NCI-H2196 (cell line): ENCODE measurements around the gene ZNF726.
"Not testable (repeated sequence)": the region's sequence is repeated elsewhere in the genome, so short reads cannot be mapped to it uniquely, and the experiment has no call there.

ENCODE experiments used
- DNase-seq: peaks from one replicate; lab custom pipeline; 2025; ENCODE audit not compliant: unreplicated experiment; lab: John Stamatoyannopoulos, UW

ZNF726 gene

DNA sequence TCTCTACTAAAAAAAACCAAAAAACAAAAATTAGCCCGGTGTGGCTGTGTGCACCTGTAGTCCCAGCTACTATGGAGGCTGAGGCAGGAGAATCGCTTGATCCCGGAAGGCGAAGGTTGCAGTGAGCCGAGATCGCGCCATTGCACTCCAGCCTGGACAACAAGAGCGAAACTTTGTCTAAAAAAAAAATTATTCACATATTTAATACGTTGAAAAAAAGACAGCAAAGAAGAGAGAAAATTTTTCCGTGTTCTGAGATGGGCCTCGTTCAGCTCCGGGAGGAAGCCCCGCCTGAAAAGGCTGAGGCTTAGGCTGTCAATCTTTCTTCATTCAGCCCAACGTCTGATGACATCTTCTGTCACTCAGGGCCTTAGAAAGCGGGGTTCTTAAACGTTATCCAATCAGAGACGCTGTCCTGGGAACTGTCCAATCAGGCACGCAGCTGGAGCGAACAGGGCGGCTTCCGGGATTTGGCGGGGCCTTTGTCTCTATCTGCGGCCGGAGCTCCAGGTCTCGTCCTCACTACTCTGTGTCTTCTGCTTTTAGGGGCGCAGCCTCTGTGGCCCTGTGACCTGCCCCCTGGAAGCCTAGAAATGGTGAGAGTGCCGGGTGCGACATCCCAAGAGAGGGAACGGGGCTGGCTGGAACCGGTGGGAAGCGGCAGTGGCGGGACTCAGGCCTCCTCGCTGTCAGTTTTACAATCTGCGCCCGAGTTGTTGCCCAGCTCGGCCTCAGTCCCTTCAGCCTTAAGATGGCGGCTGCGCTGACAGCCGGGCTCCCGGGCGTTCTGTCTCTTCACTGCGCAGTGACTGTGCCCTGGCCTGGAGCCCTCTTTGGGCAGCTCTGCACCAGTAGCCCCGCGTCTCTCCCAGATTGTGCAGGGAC, at the start of gene ZNF726:
Gene ZNF726, plus strand, starts transcription at position 485 of the 885 bp plus-strand sequence. Its CDS starts 109 bp downstream, at position 594.
- peak; percentile 82 for DNase-seq

DNA sequence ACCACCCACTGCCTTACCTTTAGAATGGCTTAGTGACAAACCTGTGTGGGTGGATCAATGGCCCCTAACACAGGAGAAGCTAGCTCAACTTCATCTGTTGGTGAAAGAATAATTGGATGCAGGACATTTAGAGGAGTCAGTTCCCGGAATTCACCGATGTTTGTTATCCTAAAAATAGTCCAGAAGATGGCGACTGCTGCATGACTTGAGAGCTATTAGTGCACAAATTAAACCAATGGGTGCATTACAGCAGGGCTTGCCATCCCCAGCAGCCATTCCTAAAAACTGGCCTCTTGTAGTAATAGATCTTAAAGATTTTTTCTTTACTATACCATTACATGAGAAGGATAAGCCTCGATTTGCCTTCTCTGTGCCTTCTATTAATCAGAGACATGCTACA, 46.8 kb upstream of the ZNF726 start:
- DNase-seq, result no peak

DNA sequence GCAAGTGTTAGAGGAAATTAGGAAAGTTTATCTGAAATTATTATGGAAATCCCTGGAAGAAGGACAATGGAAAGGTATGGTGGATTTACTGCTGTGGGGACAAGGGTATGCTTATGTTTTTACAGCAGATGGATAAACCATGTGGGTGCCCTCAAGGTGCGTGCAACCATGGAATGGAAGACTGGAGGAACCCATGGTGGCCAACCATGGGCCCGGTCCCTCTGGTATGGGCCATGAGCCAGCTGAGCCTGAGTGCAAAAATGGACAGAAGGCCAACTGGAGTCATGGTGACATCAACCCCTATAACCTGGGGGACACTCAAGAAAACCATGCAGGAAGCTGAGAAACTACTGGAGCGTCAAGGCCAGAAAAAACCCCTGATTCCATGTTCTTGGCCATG, 46.1 kb upstream of the ZNF726 start:
- no peak for DNase-seq

DNA sequence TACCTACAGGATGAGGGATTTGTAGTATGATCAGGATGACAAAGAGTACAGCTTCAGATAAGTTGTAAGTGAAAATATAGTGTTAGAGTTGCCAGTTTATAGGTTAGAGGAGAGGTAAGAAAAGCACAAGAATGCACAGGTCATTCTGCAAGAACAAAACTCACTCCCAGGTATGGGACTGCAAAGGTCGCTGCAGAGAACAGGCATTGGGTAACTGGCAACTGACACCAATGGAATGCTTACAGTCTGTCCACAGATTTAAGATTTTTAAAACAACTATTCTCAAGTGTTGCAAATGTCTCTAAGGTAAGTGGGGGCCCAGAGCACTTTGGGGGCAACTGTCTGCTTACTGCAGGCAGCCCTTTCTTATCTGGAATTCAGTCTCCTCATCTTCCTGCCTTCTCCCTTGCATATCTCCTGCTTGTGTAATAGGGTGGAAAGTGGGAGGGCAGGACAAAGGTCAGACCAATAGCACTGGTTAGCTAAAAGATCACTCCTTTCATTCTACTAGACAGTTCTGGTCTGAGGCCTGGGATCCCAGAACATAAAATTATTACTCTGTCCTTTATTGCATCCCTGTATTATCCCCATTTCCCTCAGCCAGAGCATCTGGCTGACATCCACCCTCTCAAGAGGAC, 42.3 kb upstream of the ZNF726 start:
- DNase-seq, result no peak

DNA sequence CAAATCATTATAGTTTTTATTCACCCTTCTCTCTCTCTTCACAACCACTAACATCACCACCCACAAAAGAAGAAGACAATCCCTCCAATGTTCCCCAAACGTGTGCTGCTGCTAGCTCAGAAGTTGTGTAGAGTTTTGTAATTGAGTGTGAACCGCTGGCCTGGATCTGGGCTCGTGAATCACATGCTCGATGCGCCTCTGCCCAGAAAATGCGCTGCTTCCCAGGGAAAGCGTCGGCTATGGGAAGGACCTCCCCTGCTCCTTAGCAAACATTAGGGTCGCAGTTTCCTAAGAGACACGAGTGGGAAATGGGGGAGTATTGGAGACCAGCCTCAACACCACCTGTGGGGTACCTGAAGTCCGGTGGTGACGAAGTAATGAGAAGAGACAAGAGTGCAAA, 38.4 kb upstream of the ZNF726 start:
- DNase-seq, result no peak

DNA sequence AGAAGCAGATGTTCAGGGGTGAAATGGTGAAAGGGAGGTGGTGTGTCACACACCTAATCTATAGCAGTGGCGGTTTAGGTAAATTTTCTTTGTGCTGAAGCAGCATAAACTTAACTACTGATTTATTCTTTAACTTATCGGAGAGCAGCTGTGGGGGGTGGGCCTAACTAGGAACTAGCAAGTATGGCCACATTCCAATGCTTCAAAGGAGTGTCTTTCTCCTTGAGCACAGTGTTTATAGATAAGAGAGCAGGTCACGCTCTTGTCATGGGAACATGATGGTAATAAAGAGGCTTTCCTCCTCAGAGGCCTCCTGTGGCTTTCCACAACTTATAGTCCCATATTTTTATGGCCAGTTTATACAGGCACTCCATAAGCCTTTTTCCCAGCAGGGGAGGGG, 37.9 kb upstream of the ZNF726 start:
- not testable (repeated sequence) for DNase-seq

DNA sequence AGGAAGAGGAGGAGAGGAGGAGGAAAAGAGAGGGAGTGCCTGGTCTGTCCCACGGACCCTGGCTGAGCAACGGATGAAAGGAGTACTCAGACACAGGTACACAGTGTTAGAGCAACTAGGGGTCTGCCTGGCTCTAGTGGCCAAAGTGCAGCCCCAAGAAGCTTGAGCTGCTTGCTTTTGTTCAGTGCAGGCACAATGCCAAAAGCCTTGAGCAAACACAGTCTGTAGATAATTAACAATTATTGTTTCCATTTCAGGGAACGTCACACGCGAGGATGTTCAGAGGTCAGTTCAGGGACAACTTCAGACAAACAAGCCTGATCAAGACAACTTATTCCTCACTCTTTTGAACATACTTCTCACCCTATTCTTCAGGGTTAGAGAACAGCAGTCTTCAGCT, 32.2 kb upstream of the ZNF726 start:
- no peak for DNase-seq

DNA sequence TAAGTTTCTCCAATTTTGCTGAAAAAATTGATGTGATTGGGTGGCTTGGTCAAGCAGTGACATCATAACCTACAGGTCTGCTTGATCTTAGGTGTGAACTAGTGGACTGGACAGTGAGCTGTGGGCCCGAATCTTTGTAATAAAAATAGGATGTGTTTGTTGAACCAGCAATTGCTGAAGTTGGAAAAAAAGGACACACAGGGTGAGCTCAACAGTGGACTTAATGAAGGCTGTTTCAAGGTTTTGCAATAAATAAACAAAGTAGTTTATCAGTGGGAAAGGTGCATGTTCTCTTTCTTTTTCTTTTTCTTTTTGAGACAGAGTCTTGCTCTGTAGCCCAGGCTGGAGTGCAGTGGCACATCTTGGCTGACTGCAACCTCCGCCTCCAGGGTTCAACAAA, 30.3 kb upstream of the ZNF726 start:
- no peak for DNase-seq

DNA sequence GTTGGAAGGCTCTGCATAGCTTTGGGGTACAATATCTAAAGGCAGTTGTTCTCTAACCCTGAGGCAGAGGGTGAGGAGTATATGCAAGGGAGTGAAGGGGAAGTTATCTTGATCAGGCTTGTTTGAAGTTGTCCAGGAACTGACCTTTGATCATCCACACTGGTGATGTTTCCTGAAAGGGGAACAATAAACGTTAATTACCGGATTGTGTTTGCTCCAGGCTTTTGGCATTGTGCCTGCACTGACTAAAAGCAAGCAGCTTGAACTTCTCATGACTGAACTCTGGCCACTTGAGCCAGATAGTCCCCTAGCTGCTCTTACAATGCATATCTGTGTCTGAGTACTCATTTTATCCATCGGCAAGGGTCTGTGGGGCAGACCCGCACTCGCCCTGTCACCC, 27.0 kb upstream of the ZNF726 start:
- DNase-seq, result no peak

DNA sequence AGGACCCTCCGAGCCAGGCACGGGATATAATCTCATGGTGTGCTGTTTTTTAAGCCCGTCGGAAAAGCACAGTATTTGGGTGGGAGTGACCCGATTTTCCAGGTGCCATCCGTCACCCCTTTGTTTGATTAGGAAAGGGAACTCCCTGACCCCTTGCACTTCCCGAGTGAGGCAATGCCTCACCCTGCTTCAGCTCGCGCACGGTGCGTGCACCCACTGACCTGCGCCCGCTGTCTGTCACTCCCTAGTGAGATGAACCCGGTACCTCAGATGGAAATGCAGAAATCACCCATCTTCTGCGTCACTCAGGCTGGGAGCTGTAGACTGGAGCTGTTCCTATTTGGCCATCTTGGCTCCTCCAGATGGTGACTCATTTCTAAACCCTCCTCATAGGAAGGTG, 18.6 kb upstream of the ZNF726 start:
- not testable (repeated sequence) for DNase-seq

DNA sequence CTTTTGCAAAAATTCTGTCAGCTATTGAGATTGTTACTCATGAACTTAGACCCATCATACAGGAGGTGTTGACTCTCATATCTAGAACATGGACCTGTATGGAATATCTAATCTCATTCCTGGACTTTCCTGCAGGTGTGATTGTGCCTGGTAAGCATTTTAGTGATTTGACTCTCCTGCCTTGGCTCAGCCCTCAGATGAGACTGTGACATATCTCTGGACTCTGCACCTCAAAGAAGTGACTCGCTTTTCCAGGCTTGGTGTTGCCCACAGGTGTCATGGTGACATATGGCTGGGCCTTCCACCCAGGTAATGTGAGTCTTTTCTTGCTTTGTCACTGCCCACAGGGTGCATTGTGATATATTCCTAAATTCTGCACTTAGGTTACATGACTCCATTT, 17.8 kb upstream of the ZNF726 start:
- DNase-seq, result no peak

DNA sequence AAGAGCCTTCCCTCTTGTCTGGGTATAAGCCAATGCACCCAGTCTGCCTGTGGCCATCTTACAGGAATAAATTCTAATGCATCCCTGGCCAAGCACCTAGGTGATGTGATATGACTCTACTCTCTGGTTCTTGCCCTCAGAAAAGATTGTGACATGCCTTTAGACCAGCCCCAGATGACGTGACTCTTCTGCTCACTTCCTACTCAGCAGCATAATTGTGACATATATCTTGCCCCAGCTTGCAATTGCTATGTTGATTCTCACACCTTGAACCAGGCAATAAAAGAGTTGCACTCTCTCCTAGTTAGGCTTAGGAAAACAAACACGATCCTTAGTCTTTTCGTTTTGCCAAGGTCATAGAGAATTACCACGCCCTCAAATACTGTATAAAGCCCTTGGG, 13.3 kb upstream of the ZNF726 start:
- no peak for DNase-seq

DNA sequence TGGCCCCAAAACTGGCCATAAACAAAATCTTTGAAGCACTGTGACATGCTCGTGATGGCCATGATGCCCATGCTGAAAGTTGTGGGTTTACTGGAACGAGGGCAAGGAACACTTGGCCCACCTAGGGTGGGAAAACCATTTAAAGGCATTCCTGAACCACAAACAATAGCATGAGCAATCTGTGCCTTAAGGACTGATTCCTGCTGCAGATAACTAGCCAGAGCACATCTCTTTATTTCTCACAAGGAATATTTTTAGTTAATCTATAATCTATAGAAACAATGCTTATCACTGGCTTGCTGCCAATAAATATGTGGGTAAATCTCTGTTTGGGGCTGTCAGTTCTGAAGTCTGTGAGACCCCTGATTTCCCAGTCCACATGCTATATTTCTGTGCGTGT, 10.3 kb upstream of the ZNF726 start:
- DNase-seq, result no peak

DNA sequence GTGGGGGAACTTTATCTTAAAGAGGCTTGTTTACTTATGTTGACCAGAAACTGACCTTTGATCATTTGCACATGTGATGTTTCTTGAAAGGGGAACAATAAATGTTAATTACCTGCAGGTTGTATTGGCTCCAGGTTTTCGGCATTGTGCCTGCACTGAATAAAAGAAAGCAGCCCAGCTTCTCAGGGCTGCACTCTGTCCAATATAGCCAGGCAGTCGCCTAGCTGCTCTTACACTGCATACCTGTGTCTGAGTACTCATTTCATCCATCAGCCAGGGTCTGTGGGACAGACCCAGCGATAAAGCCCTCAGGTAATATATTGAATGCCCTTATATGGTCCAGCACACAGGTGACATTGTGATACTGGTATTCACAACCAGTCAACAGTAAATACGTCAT, 8.9 kb upstream of the ZNF726 start:
- DNase-seq, result no peak

DNA sequence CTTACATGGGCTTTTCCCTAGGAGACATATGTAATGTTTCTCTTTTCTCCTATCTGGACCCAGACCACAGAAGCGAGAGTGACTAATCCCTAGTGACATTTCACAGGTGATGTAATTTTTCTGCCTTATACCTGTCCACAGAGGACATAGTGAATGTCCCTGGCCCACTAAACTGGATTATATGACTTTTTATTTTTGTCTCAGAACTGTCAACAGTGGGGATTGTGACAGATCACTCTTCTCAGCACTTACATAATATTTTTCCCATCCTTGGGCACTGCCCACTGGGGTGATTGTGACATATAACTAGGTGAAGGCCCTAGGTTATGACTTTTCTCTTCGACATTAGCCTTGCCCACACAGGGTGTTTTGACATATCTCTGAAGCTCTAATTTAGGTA, 7.9 kb upstream of the ZNF726 start:
- DNase-seq, result no peak

DNA sequence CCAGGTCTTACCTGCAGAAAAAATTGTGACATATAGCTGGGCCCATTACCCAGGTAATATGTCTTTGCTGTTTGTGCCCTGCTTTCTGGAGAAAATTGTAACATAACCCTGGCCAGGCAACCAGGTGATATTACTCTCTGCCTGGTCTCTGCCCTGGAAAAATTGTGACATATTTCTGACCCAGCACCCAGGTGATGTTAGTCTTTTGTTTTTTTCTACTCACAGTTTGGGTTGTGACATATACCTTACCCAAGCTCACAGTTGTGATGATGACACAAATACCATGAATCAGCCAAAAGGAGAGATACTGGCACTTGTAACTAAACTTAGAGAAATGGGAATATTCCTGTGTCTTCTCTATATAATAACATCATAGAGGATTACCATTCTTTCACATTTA, 6.5 kb upstream of the ZNF726 start:
- DNase-seq, result no peak

DNA sequence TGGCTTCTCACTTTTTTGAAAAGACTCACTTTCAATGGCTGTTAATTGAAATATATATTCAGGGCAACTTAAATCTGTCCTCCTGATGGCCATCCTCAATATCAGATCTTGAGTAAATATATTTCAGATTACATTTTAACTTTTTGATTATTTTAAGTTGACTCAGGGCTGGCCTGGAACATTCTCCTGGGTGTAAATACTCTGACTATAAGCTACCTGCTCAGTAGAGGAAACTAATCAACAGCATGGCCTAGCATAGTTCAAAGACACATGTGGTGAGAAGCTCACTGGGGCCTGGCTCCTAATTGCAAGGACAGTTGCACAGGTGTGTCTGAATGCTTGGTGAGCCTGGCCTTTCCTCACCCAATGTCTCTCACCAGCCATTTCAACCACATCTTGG, 5.5 kb upstream of the ZNF726 start:
- no peak for DNase-seq

DNA sequence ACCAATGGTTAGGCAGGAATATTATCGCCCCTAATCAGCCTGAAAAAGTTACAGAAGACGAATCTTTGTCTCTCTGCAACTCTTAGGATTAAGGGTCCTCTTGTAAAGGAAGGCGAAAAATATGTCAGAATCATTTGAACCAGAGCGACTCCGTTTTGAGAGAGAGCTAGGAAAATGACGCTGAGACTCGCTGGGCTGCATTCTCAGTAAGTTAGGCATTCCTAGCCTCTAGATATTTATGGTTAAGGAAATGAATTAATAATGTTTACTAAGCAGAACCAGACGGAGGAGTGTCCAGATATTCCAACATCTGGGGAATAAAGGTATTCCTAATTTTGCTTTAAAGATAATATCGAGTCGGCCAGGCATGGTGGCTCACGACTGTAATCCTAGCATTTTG, 755 bp upstream of the ZNF726 start:
- no peak for DNase-seq

DNA sequence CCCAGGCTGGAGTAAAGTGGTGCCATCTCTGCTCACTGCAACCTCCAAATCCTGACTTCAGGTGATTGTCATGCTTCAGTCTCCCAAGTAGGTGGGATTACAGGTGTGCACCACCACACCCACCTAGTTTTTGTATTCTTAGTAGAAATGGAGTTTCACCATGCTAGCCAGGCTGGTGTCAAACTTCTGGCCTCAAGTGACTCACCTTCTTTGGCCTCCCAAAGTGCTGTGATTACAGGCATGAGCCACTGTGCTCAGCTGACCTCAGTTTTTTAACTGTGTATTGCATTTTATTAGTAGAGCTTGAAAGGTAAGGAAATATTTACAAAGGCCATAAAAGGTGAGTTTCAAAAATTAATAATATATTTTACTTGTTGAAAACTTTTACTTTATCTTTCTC, 2.3 kb downstream of the ZNF726 start:
- no peak for DNase-seq

DNA sequence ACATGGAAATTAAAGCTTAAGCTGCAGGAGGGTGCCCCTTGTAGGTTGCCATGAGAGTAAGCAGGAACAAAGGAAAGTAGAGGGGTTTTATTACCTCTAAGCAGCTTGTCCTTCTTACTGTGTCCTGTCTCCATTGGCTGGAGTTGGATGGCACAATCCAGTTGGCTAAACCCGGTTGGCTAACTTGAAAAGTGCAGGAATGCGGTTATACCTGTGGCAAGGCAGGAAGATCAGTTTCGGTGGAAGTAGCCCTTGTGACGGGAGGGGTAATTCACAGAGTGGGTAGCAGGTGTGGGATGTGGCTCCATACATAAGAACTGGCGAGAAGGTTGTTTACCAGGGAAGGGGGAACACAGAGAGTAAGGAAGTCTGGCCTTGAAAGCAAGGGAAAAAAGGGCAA, 3.2 kb downstream of the ZNF726 start:
- DNase-seq, result no peak

DNA sequence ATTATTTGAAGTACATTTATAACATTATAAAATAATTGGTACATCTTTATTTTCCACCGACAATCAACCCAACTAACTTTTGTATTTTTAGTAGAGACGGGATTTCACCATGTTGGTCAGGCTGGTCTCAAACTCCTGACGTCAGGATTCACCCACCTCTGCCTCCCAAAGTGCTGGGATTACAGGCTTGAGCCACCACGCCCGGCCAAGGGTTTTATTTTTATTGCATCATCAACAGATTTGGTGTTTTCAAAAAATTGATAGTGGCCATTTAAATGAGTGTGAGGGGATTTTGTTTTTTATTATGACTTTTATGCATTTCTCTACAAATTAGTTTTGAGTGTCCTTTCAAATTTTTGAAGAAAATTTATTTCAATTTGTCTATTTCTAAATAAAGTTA, 10.6 kb downstream of the ZNF726 start:
- no peak for DNase-seq

DNA sequence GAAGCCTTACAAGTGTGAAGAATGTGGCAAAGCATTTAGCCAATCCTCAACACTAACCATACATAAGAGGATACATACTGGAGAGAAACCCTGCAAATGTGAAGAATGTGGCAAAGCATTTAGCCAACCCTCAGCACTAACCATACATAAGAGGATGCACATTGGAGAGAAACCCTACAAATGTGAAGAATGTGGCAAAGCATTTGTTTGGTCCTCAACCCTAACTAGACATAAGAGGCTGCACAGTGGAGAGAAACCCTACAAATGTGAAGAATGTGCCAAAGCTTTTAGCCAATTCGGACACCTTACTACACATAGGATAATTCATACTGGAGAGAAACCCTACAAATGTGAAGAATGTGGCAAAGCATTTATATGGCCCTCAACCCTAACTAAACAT, 18.2 kb downstream of the ZNF726 start:
- DNase-seq, result no peak

DNA sequence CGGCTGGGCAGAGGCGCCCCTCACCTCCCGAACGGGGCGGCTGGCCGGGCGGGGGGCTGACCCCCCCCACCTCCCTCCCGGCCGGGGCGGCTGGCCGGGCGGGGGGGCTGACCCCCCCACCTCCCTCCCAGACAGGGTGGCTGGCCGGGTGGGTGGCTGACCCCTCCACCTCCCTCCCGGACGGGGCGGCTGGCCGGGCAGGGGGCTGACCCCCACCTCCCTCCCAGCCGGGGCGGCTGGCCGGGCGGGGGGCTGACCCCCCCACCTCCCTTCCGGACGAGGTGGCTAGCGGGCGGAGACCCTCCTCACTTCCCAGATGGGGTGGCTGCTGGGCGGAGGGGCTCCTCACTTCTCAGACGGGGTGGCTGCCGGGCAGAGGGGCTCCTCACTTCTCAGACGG, 22.3 kb downstream of the ZNF726 start:
- DNase-seq, result not testable (repeated sequence)
